Suprapubic skin (tissue), 4 donors: ENCODE measurements around the gene AAK1. TPM values are rescaled to one million over a fixed set of nuclear protein-coding genes. Genes with fewer than 3 reads are reported as not detected.

ENCODE experiments used
- DNase-seq, 2 donors: peaks; one replicate each; pipeline ENCODE4 v3.0.0-alpha.2; 2019; ENCODE audit warnings: low spot score in 2 of 2
- H3K27ac ChIP-seq: fragments of 200-600 bp; sonication (generic); one replicate; pipeline ENCODE4 v1.5.1; 2019
- H3K27me3 ChIP-seq: fragments of 200-600 bp; sonication (generic); one replicate; pipeline ENCODE4 v1.5.1; 2019
- H3K36me3 ChIP-seq: fragments of 200-600 bp; sonication (generic); one replicate; pipeline ENCODE4 v1.5.1; 2019
- H3K4me1 ChIP-seq: fragments of 200-600 bp; sonication (generic); one replicate; pipeline ENCODE4 v1.5.1; 2019
- H3K4me3 ChIP-seq: fragments of 200-600 bp; sonication (generic); one replicate; pipeline ENCODE4 v1.5.1; 2019; ENCODE audit warnings: mild to moderate bottlenecking
- H3K9me3 ChIP-seq: fragments of 200-600 bp; sonication (generic); one replicate; pipeline ENCODE4 v1.5.1; 2019
- EP300 ChIP-seq: sonication (generic); formaldehyde crosslinking; IDR thresholded peaks from one replicate; pipeline ENCODE4 v1.6.1; 2017; ENCODE audit warnings: antibody characterized with exemption
- POLR2A ChIP-seq, 2 donors: fragments of 450-650 bp; IDR thresholded peaks; one replicate each; pipeline ENCODE4 v1.6.1; 2017; ENCODE audit warnings: antibody characterized with exemption in 2 of 2, mild to moderate bottlenecking in 2 of 2, moderate library complexity in 2 of 2
- POLR2AphosphoS5 ChIP-seq, 3 donors: sonication (generic); formaldehyde crosslinking; IDR thresholded peaks; one replicate each; pipeline ENCODE4 v1.6.1; 2017; ENCODE audit warnings: antibody characterized with exemption in 3 of 3
- WGBS: methylation state at CpG from one replicate; pipeline ENCODE4 v1.1.5; 2018; 5-methylcytosine and 5-hydroxymethylcytosine counted together
- total RNA-seq, 4 donors: library from RNA; depleted of rRNA; stranded (reverse); fragments of >200 nt; gene quantifications; one replicate each; pipeline ENCODE4 v1.1.0, GENCODE V29; 2016
- TF ChIP-seq, protein P1 (sequence below), 2 donors: fragments of 200-600 bp in 1 of 2; fragments of 450-650 bp in 1 of 2; sonication (generic) in 1 of 2; IDR thresholded peaks; one replicate each; pipeline ENCODE4 v1.5.1; 2016 to 2019; ENCODE audit warnings: antibody characterized with exemption in 2 of 2, mild to moderate bottlenecking in 1 of 2, moderate library complexity in 1 of 2

AAK1 gene
- total RNA-seq, 4 donors from 2014 or later: 26.4 to 48.4 (median 32.7) TPM

DNA sequence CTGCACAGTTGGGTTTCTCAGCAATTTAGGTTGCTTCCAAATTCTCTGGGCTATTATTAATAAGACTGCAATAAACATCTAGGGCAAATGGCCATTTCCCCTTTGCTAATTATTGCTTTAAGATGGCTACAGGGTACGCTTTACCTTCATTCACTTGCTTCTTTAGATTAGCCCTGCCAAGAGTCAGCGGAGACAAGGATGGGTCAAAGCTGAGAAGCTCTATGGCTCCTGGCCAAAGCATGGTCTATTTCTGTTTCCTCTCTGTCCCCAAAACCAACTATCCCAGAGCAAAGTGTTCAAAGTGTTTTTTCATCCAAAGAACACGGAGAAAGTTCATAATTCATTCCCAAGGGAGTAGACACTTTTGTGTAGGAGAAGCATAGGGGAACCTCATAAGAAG, 131.1 kb downstream of the AAK1 start:
- no peak overlapping the region for H3K27ac ChIP-seq
- H3K27me3 ChIP-seq: no peaks in the 10 kb centered on the region
- 88% methylated on average over 3 of the region's 3 CpGs for WGBS
- no peaks in the 10 kb centered on the region for H3K4me1 ChIP-seq
- no peak for TF ChIP-seq POLR2A (IDR thresholded peaks at IDR 0.05)
- no peak for TF ChIP-seq POLR2AphosphoS5 (IDR thresholded peaks at IDR 0.05)
- TF ChIP-seq, protein P1, sequence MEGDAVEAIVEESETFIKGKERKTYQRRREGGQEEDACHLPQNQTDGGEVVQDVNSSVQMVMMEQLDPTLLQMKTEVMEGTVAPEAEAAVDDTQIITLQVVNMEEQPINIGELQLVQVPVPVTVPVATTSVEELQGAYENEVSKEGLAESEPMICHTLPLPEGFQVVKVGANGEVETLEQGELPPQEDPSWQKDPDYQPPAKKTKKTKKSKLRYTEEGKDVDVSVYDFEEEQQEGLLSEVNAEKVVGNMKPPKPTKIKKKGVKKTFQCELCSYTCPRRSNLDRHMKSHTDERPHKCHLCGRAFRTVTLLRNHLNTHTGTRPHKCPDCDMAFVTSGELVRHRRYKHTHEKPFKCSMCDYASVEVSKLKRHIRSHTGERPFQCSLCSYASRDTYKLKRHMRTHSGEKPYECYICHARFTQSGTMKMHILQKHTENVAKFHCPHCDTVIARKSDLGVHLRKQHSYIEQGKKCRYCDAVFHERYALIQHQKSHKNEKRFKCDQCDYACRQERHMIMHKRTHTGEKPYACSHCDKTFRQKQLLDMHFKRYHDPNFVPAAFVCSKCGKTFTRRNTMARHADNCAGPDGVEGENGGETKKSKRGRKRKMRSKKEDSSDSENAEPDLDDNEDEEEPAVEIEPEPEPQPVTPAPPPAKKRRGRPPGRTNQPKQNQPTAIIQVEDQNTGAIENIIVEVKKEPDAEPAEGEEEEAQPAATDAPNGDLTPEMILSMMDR (IDR thresholded peaks at IDR 0.05): no peak
- TF ChIP-seq EP300: no peak
- H3K9me3 ChIP-seq: no peaks in the 10 kb centered on the region
- no peak overlapping the region for H3K4me3 ChIP-seq
- peaks cover 70% of the 10 kb centered on the region for H3K36me3 ChIP-seq
- no peak for DNase-seq

DNA sequence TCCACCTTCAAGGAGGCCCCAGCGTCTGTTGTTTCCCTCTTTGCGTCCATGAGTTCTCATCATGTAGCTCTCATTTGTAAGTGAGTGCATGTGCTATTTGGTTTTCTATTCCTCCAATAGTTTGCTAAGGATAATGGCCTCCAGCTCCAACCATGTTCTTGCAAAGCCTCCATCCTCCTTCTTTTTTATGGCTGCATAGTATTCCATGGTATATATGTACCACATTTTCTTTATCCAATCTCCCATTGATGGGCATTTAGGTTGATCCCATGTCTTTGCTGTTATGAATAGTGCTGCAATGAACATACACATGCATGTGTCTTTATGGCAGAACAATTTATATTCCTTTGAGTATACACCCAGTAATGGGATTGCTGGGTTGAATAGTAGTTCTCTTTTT, 133.3 kb downstream of the AAK1 start:
- Histone ChIP-seq H3K27ac (no peak overlapping the region), H3K9me3 (no peaks in the 10 kb centered on the region), H3K4me3 (no peak overlapping the region), H3K27me3 (no peaks in the 10 kb centered on the region), H3K36me3 (peaks cover 81% of the 10 kb centered on the region), H3K4me1 (no peaks in the 10 kb centered on the region)
- DNase-seq: no peak
- 47% methylated on average over 2 of the region's 2 CpGs for WGBS
- TF ChIP-seq EP300 (no peak), POLR2AphosphoS5 (IDR thresholded peaks at IDR 0.05) (no peak), POLR2A (IDR thresholded peaks at IDR 0.05) (no peak)
- TF ChIP-seq, protein P1 (IDR thresholded peaks at IDR 0.05): no peak

DNA sequence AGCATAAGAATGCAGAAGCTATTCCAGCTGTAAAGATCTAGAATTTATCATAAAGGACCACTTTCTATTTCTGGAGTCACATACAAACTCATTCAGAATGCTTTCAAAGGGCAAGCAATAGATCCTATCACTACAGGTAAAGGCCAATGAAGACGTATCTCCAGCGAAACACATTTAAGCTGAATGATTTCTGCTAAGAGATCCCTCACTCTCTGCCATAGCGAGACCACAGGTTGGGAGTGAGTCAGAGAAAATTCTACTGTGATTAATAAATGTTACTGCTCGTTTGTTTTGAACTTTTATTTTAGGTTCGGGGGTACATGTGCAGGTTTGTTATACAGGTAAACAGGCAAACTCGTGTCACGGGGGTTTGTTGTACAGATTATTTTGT, 133.8 kb downstream of the AAK1 start:
- 93% methylated on average over 7 of the region's 7 CpGs for WGBS
- Histone ChIP-seq H3K9me3 (no peaks in the 10 kb centered on the region), H3K4me1 (no peaks in the 10 kb centered on the region), H3K4me3 (no peak overlapping the region), H3K27me3 (no peaks in the 10 kb centered on the region), H3K27ac (no peak overlapping the region), H3K36me3 (peaks cover 83% of the 10 kb centered on the region)
- TF ChIP-seq POLR2AphosphoS5 (IDR thresholded peaks at IDR 0.05) (no peak), EP300 (no peak), POLR2A (IDR thresholded peaks at IDR 0.05) (no peak)
- TF ChIP-seq, protein P1 (IDR thresholded peaks at IDR 0.05): no peak
- no peak for DNase-seq

DNA sequence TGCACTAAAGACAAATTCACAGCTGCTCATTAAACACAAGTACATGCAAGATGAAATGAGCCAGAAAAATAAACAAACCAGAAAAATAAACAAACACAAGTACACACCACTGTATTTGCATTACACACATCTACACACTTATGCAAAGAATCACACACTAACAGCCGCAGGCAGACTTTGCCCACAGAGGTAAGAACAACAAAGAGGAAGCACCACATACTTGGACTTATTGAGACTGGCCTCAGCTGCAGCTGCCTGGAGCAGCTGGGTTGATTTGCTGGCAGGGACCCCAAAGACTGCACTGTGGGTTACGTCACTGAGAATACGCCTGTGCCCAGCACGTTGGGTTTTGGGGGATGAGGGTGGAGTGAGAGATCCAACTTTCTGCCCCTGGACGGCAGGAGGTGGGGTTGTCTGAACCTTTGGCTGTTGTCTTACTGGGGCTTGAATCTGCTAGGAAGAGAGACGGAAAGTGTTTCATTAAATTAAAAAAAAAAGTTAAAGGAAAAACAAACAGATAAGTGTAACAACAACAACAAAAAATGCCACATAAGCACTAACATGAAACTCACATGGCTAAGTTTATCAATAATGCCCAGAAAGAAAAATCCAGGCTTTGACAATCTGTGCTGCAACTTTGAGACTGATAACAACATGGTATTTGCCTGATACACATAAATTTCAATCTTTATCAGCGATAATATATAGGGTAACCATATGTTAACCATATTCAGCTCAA, 134.4 kb downstream of the AAK1 start:
- 73% methylated on average over 7 of the region's 7 CpGs for WGBS

DNA sequence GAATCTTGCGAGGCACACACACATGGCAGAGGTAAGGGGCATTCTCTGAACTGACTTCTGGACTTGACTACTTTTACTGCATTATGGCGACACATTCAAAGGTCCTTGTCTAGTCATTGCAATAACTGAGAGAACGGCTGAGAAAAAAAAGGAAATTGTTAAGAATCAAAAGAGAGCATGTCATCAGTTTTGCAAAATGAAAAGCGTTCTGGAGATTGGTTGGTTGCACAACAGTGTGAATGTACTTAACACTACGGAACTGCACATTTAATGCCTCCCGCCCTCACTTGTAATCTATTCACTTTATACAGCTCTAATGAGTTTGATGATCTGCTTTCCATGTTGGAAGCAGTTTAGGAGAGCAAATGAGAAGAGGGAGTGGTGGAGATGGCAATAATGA, 137.8 kb downstream of the AAK1 start:
- 89% methylated on average over 6 of the region's 6 CpGs for WGBS
- peaks cover 53% of the 10 kb centered on the region for H3K36me3 ChIP-seq

More for the DNA sequence above, 134.4 kb downstream of the AAK1 start:
- H3K27me3 ChIP-seq: no peaks in the 10 kb centered on the region
- no peaks in the 10 kb centered on the region for H3K4me1 ChIP-seq
- TF ChIP-seq POLR2AphosphoS5 (IDR thresholded peaks at IDR 0.05) (no peak), POLR2A (IDR thresholded peaks at IDR 0.05) (no peak), EP300 (no peak)
- TF ChIP-seq, protein P1 (IDR thresholded peaks at IDR 0.05): no peak
- H3K4me3 ChIP-seq: no peak overlapping the region
- DNase-seq: no peak
- H3K27ac ChIP-seq: no peak overlapping the region
- peaks cover 82% of the 10 kb centered on the region for H3K36me3 ChIP-seq
- H3K9me3 ChIP-seq: no peaks in the 10 kb centered on the region

More for the DNA sequence above, 137.8 kb downstream of the AAK1 start:
- no peak overlapping the region for H3K4me3 ChIP-seq
- no peak overlapping the region for H3K27ac ChIP-seq
- H3K4me1 ChIP-seq: no peaks in the 10 kb centered on the region
- H3K27me3 ChIP-seq: no peaks in the 10 kb centered on the region
- H3K9me3 ChIP-seq: no peaks in the 10 kb centered on the region
- TF ChIP-seq EP300: no peak
- no peak for TF ChIP-seq POLR2A (IDR thresholded peaks at IDR 0.05)
- TF ChIP-seq, protein P1 (IDR thresholded peaks at IDR 0.05): no peak
- no peak for TF ChIP-seq POLR2AphosphoS5 (IDR thresholded peaks at IDR 0.05)
- DNase-seq: no peak
